Measurements from ENCODE around the gene CCDC107.

Gene CCDC107

GRCh38 chr9:35646533-35647265 is 11.4 kb upstream of the CCDC107 start:
- TF ChIP-seq GATA1 (IDR thresholded peaks at IDR 0.05; ENCODE audit: low read depth, low read length) (no peak), POLR2A (IDR thresholded peaks at IDR 0.05; ENCODE audit: low read length) (peak; percentile 49)
- peak; percentile 87 to 94 for DNase-seq

- DNase-seq = no peak
- TF ChIP-seq POLR2A (IDR thresholded peaks at IDR 0.05; ENCODE audit: low read length) (no peak), GATA1 (IDR thresholded peaks at IDR 0.05; ENCODE audit: low read depth, low read length) (no peak)
Measured at GRCh38 chr9:35649431-35650340, 8.4 kb upstream of the CCDC107 start.

GRCh38 chr9:35650341-35651158 is 7.5 kb upstream of the CCDC107 start, which contains the start of gene SIT1:
SIT1 (minus strand) TSS chr9:35650931; CDS start chr9:35650853, 78 bp downstream.
- DNase-seq = no peak
- TF ChIP-seq POLR2A (IDR thresholded peaks at IDR 0.05; ENCODE audit: low read length) (no peak), GATA1 (IDR thresholded peaks at IDR 0.05; ENCODE audit: low read depth, low read length) (no peak)

- DNase-seq = peak in 1 of 2 experiments; percentile 27
- TF ChIP-seq GATA1 (IDR thresholded peaks at IDR 0.05; ENCODE audit: low read depth, low read length) (no peak), POLR2A (IDR thresholded peaks at IDR 0.05; ENCODE audit: low read length) (no peak)
Measured at GRCh38 chr9:35651956-35652828, 5.9 kb upstream of the CCDC107 start.

GRCh38 chr9:35652829-35653209 is 5.3 kb upstream of the CCDC107 start:
- TF ChIP-seq GATA1 (IDR thresholded peaks at IDR 0.05; ENCODE audit: low read depth, low read length) = no peak
- TF ChIP-seq POLR2A (IDR thresholded peaks at IDR 0.05; ENCODE audit: low read length) = no peak
- no peak for DNase-seq

- TF ChIP-seq GATA1 (IDR thresholded peaks at IDR 0.05; ENCODE audit: low read depth, low read length) (no peak), POLR2A (IDR thresholded peaks at IDR 0.05; ENCODE audit: low read length) (no peak)
- DNase-seq = no peak
Measured at GRCh38 chr9:35653611-35654010, 4.5 kb upstream of the CCDC107 start.

GRCh38 chr9:35656348-35656747 is 1.7 kb upstream of the CCDC107 start:
- DNase-seq = no peak
- TF ChIP-seq POLR2A (IDR thresholded peaks at IDR 0.05; ENCODE audit: low read length) (no peak), GATA1 (IDR thresholded peaks at IDR 0.05; ENCODE audit: low read depth, low read length) (no peak)

GRCh38 chr9:35656831-35657545 is 1.1 kb upstream of the CCDC107 start:
- DNase-seq = peak in 1 of 2 experiments; percentile 72
- TF ChIP-seq GATA1 (IDR thresholded peaks at IDR 0.05; ENCODE audit: low read depth, low read length) (no peak), POLR2A (IDR thresholded peaks at IDR 0.05; ENCODE audit: low read length) (no peak)

GRCh38 chr9:35657546-35658136 is 451 bp upstream of the CCDC107 start, which contains the start of gene RMRP:
RMRP (minus strand) TSS chr9:35658019.
- DNase-seq = peak; percentile 95
- no peak for TF ChIP-seq POLR2A (IDR thresholded peaks at IDR 0.05; ENCODE audit: low read length)
- TF ChIP-seq GATA1 (IDR thresholded peaks at IDR 0.05; ENCODE audit: low read depth, low read length) = no peak

GRCh38 chr9:35658968-35659220 is 802 bp downstream of the CCDC107 start:
- TF ChIP-seq GATA1 (IDR thresholded peaks at IDR 0.05; ENCODE audit: low read depth, low read length) = no peak
- TF ChIP-seq POLR2A (IDR thresholded peaks at IDR 0.05; ENCODE audit: low read length) = no peak
- peak; percentile 57 to 62 for DNase-seq

GRCh38 chr9:35659340-35659739 is 1.2 kb downstream of the CCDC107 start:
- no peak for TF ChIP-seq POLR2A (IDR thresholded peaks at IDR 0.05; ENCODE audit: low read length)
- TF ChIP-seq GATA1 (IDR thresholded peaks at IDR 0.05; ENCODE audit: low read depth, low read length) = no peak
- DNase-seq = no peak

- no peak for DNase-seq
- TF ChIP-seq POLR2A (IDR thresholded peaks at IDR 0.05; ENCODE audit: low read length) (no peak), GATA1 (IDR thresholded peaks at IDR 0.05; ENCODE audit: low read depth, low read length) (no peak)
Measured at GRCh38 chr9:35660966-35661415, 2.9 kb downstream of the CCDC107 start.
